ENCODE data around the gene ABCG5.

Gene ABCG5

GRCh38 chr2:43838560-43839267 is at the start of gene ABCG5, which contains the start of gene ABCG8:
Gene ABCG5, minus strand, starts transcription at chr2:43838839. Its CDS starts 160 bp downstream, at chr2:43838679.
Gene ABCG8, plus strand, starts transcription at chr2:43838971. Its CDS starts 83 bp downstream, at chr2:43839054.
- TF ChIP-seq CTCF (IDR thresholded peaks at IDR 0.05; ENCODE audit: low read depth, low read length): no peak
- H3K4me3 ChIP-seq (replicated peaks in 1 of 2; ENCODE audit: low read depth in 2 of 2, low read length in 2 of 2): no peak within 1 kb of the TSS
- DNase-seq (ENCODE audit: low read depth in 2 of 2): no peak

- TF ChIP-seq CTCF (IDR thresholded peaks at IDR 0.05; ENCODE audit: low read depth, low read length): no peak
- DNase-seq (ENCODE audit: low read depth in 2 of 2): no peak
These were observed 48.5 kb upstream of the ABCG5 start for GRCh38 chr2:43887176-43887575.

GRCh38 chr2:43885132-43885632 is 46.5 kb upstream of the ABCG5 start:
- DNase-seq (ENCODE audit: low read depth in 2 of 2): no peak
- no peak for TF ChIP-seq CTCF (IDR thresholded peaks at IDR 0.05; ENCODE audit: low read depth, low read length)
- H3K4me3 ChIP-seq (replicated peaks in 1 of 2; ENCODE audit: low read depth in 2 of 2, low read length in 2 of 2): no peak overlapping the region

More at GRCh38 chr2:43887176-43887575, 48.5 kb upstream of the ABCG5 start:
- H3K4me3 ChIP-seq (replicated peaks in 1 of 2; ENCODE audit: low read depth in 2 of 2, low read length in 2 of 2): no peak overlapping the region

GRCh38 chr2:43884689-43885088 is 46.0 kb upstream of the ABCG5 start:
- no peak for DNase-seq (ENCODE audit: low read depth in 2 of 2)
- H3K4me3 ChIP-seq (replicated peaks in 1 of 2; ENCODE audit: low read depth in 2 of 2, low read length in 2 of 2): no peak overlapping the region
- no peak for TF ChIP-seq CTCF (IDR thresholded peaks at IDR 0.05; ENCODE audit: low read depth, low read length)

- no peak overlapping the region for H3K4me3 ChIP-seq (replicated peaks in 1 of 2; ENCODE audit: low read depth in 2 of 2, low read length in 2 of 2)
- no peak for TF ChIP-seq CTCF (IDR thresholded peaks at IDR 0.05; ENCODE audit: low read depth, low read length)
- DNase-seq (ENCODE audit: low read depth in 2 of 2): no peak
These were observed 43.7 kb upstream of the ABCG5 start for GRCh38 chr2:43882312-43882711.

- no peak for TF ChIP-seq CTCF (IDR thresholded peaks at IDR 0.05; ENCODE audit: low read depth, low read length)
- no peak overlapping the region for H3K4me3 ChIP-seq (replicated peaks in 1 of 2; ENCODE audit: low read depth in 2 of 2, low read length in 2 of 2)
- DNase-seq (ENCODE audit: low read depth in 2 of 2): no peak
These were observed 42.3 kb upstream of the ABCG5 start for GRCh38 chr2:43880952-43881351.

Measured in cardiac fibroblast (primary cell).